OCI-LY7 (cell line): ENCODE data around the gene CASP9.

ENCODE experiments used
- CTCF ChIP-seq: fragments of 200-600 bp; sonication (generic); conservative IDR thresholded peaks from 2 replicates; pipeline ENCODE4 v1.5.1; 2014; ENCODE audit warnings: mild to moderate bottlenecking, antibody characterized with exemption, low read length, moderate library complexity, mixed read lengths
- EZH2phosphoT487 ChIP-seq: fragments of 200-600 bp; sonication (generic); IDR thresholded peaks from 2 replicates; pipeline ENCODE4 v1.6.1; 2018; ENCODE audit warnings: low read depth, borderline replicate concordance, mild to moderate bottlenecking, mixed run types, antibody characterized with exemption, low read length, moderate library complexity, mixed read lengths

GRCh38 chr1:15523104-15524020 is 653 bp downstream of the CASP9 start:
- no peak for TF ChIP-seq CTCF
- no peak for TF ChIP-seq EZH2phosphoT487
